ENCODE results near the gene LPCAT4.
"Not testable (repeated sequence)": the region's sequence is repeated elsewhere in the genome, so short reads cannot be mapped to it uniquely, and the experiment has no call there.

LPCAT4 gene

GRCh38 chr15:34360298-34360697, 6.7 kb downstream of the LPCAT4 start:
- H3K27me3 ChIP-seq (ENCODE audit: control insufficient read depth, insufficient read depth, low read length): no peaks in the 10 kb centered on the region
- peaks cover 26% of the 10 kb centered on the region for H3K36me3 ChIP-seq (ENCODE audit: control insufficient read depth, insufficient read depth, low read length)
- no peaks in the 10 kb centered on the region for H3K4me1 ChIP-seq (ENCODE audit: control insufficient read depth, insufficient read depth, low read length)

GRCh38 chr15:34359416-34359815, 7.6 kb downstream of the LPCAT4 start:
- Histone ChIP-seq H3K4me1 (ENCODE audit: control insufficient read depth, insufficient read depth, low read length) (no peaks in the 10 kb centered on the region), H3K27me3 (ENCODE audit: control insufficient read depth, insufficient read depth, low read length) (no peaks in the 10 kb centered on the region), H3K36me3 (ENCODE audit: control insufficient read depth, insufficient read depth, low read length) (peaks cover 27% of the 10 kb centered on the region), H3K9ac (ENCODE audit: low read depth, low read length) (no peak overlapping the region), H3K9me3 (ENCODE audit: control insufficient read depth, insufficient read depth, low read length) (no peaks in the 10 kb centered on the region), H3K4me3 (ENCODE audit: low read depth, low read length) (no peak overlapping the region)

More at GRCh38 chr15:34360298-34360697, 6.7 kb downstream of the LPCAT4 start:
- Histone ChIP-seq H3K9ac (ENCODE audit: low read depth, low read length) (no peak overlapping the region), H3K9me3 (ENCODE audit: control insufficient read depth, insufficient read depth, low read length) (no peaks in the 10 kb centered on the region), H3K4me3 (ENCODE audit: low read depth, low read length) (no peak overlapping the region)

GRCh38 chr15:34358948-34359347, 8.0 kb downstream of the LPCAT4 start:
- Histone ChIP-seq H3K4me1 (ENCODE audit: control insufficient read depth, insufficient read depth, low read length) (no peaks in the 10 kb centered on the region), H3K4me3 (ENCODE audit: low read depth, low read length) (no peak overlapping the region), H3K9ac (ENCODE audit: low read depth, low read length) (no peak overlapping the region), H3K27me3 (ENCODE audit: control insufficient read depth, insufficient read depth, low read length) (no peaks in the 10 kb centered on the region), H3K36me3 (ENCODE audit: control insufficient read depth, insufficient read depth, low read length) (peaks cover 30% of the 10 kb centered on the region), H3K9me3 (ENCODE audit: control insufficient read depth, insufficient read depth, low read length) (no peaks in the 10 kb centered on the region)

DNA sequence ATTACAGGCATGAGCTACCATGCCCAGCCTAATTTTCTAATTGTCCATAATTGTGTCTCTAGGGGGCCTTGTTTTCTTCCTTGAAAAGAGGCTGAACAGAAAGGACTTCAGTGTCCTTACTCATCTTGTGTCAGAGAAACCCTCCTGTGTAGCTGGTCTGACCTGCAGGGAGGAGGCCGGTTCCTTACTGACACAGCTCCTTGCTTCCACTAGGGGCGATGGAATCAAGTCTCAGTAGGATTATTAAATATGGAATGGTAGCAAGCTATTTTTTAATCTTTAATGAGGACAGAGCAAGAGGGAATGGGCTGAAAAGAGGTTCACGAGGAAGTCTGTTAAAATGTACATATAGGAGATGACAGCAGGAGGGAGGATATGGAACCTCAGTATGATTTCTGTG, 8.6 kb downstream of the LPCAT4 start:
- no peaks in the 10 kb centered on the region for H3K27me3 ChIP-seq (ENCODE audit: control insufficient read depth, insufficient read depth, low read length)
- H3K4me3 ChIP-seq (ENCODE audit: low read depth, low read length): no peak overlapping the region
- no peak overlapping the region for H3K9ac ChIP-seq (ENCODE audit: low read depth, low read length)
- peaks cover 4% of the 10 kb centered on the region for H3K4me1 ChIP-seq (ENCODE audit: control insufficient read depth, insufficient read depth, low read length)
- H3K36me3 ChIP-seq (ENCODE audit: control insufficient read depth, insufficient read depth, low read length): peaks cover 30% of the 10 kb centered on the region
- H3K9me3 ChIP-seq (ENCODE audit: control insufficient read depth, insufficient read depth, low read length): no peaks in the 10 kb centered on the region

GRCh38 chr15:34357653-34358052, 9.3 kb downstream of the LPCAT4 start:
- peaks cover 30% of the 10 kb centered on the region for H3K36me3 ChIP-seq (ENCODE audit: control insufficient read depth, insufficient read depth, low read length)

GRCh38 chr15:34355241-34355640, 11.8 kb downstream of the LPCAT4 start:
- Histone ChIP-seq H3K4me1 (ENCODE audit: control insufficient read depth, insufficient read depth, low read length) (peaks cover 5% of the 10 kb centered on the region), H3K9ac (ENCODE audit: low read depth, low read length) (no peak overlapping the region), H3K36me3 (ENCODE audit: control insufficient read depth, insufficient read depth, low read length) (peaks cover 21% of the 10 kb centered on the region), H3K27me3 (ENCODE audit: control insufficient read depth, insufficient read depth, low read length) (no peaks in the 10 kb centered on the region), H3K4me3 (ENCODE audit: low read depth, low read length) (no peak overlapping the region), H3K9me3 (ENCODE audit: control insufficient read depth, insufficient read depth, low read length) (no peaks in the 10 kb centered on the region)

More at GRCh38 chr15:34357653-34358052, 9.3 kb downstream of the LPCAT4 start:
- Histone ChIP-seq H3K27me3 (ENCODE audit: control insufficient read depth, insufficient read depth, low read length) (no peaks in the 10 kb centered on the region), H3K9me3 (ENCODE audit: control insufficient read depth, insufficient read depth, low read length) (no peaks in the 10 kb centered on the region), H3K4me3 (ENCODE audit: low read depth, low read length) (no peak overlapping the region), H3K9ac (ENCODE audit: low read depth, low read length) (no peak overlapping the region), H3K4me1 (ENCODE audit: control insufficient read depth, insufficient read depth, low read length) (peaks cover 5% of the 10 kb centered on the region)

- H3K36me3 ChIP-seq (ENCODE audit: control insufficient read depth, insufficient read depth, low read length): peaks cover 18% of the 10 kb centered on the region
- no peak overlapping the region for H3K4me3 ChIP-seq (ENCODE audit: low read depth, low read length)
- H3K9me3 ChIP-seq (ENCODE audit: control insufficient read depth, insufficient read depth, low read length): no peaks in the 10 kb centered on the region
- H3K27me3 ChIP-seq (ENCODE audit: control insufficient read depth, insufficient read depth, low read length): no peaks in the 10 kb centered on the region
- peaks cover 5% of the 10 kb centered on the region for H3K4me1 ChIP-seq (ENCODE audit: control insufficient read depth, insufficient read depth, low read length)
- no peak overlapping the region for H3K9ac ChIP-seq (ENCODE audit: low read depth, low read length)
Measured at GRCh38 chr15:34354286-34354685, 12.7 kb downstream of the LPCAT4 start.

DNA sequence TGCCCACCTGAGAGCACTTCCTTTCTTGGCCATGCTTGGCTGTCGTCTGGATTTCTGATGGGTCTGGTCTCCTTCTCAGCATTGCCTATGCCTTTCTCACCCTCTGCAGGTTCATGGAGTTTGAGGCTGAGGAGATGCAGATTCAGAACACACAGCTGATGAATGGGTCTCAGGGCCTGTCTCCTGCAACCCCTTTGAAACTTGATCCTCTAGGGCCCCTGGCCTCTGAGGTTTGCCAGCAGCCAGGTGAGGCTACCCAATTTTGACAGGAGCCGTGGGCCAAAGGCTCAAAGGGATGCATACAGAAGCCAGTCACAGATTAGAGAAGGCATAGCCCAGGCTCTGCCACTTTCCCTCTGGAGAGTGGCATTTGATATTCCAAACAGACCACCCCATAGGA, 13.4 kb downstream of the LPCAT4 start:
- Histone ChIP-seq H3K36me3 (ENCODE audit: control insufficient read depth, insufficient read depth, low read length) (peaks cover 18% of the 10 kb centered on the region), H3K9me3 (ENCODE audit: control insufficient read depth, insufficient read depth, low read length) (no peaks in the 10 kb centered on the region), H3K9ac (ENCODE audit: low read depth, low read length) (no peak overlapping the region), H3K4me3 (ENCODE audit: low read depth, low read length) (no peak overlapping the region), H3K27me3 (ENCODE audit: control insufficient read depth, insufficient read depth, low read length) (no peaks in the 10 kb centered on the region), H3K4me1 (ENCODE audit: control insufficient read depth, insufficient read depth, low read length) (peaks cover 5% of the 10 kb centered on the region)

DNA sequence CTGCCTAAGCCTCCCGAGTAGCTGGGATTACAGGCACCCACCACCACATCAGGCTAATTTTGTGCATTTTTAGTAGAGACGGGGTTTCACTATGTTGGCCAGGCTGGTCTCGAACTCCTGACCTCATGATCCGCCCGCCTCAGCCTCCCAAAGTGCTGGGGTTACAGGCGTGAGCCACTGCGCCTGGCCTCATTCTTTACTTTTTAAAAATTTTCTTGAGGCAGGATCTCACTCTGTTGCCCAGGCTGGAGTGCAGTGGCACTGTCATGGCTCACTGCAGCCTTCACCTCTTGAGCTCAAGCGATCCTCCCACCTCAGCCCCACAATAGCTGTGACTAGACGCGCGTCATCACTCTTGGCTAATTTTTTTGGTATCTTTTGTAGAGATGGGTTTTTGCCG, 14.0 kb downstream of the LPCAT4 start:
- not testable (repeated sequence) for H3K9ac ChIP-seq (ENCODE audit: low read depth, low read length); H3K9me3 ChIP-seq (ENCODE audit: control insufficient read depth, insufficient read depth, low read length); H3K4me3 ChIP-seq (ENCODE audit: low read depth, low read length); H3K4me1 ChIP-seq (ENCODE audit: control insufficient read depth, insufficient read depth, low read length); H3K27me3 ChIP-seq (ENCODE audit: control insufficient read depth, insufficient read depth, low read length)
- H3K36me3 ChIP-seq (ENCODE audit: control insufficient read depth, insufficient read depth, low read length): peaks cover 18% of the 10 kb centered on the region

DNA sequence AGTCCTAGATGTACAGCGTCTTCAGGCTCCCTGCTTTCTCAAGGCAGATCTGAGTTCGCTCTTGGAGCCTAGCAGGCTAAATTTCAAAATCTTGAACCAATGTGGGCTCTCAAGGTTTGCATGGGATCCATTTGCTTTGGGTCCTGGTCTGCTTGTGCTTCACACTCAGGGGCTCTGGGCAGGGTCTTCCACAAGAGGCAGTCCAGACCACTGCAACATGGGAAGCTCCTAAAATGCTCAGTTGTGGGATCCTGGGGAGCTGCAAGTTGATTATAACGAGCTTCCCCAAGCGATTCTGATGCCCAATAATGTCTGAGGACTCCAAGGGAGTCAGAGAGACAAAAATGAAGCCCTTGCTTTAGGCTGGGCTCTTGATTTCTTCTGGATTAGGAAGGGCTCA, 17.2 kb downstream of the LPCAT4 start:
- H3K4me3 ChIP-seq (ENCODE audit: low read depth, low read length): no peak overlapping the region
- H3K27me3 ChIP-seq (ENCODE audit: control insufficient read depth, insufficient read depth, low read length): no peaks in the 10 kb centered on the region
- no peaks in the 10 kb centered on the region for H3K9me3 ChIP-seq (ENCODE audit: control insufficient read depth, insufficient read depth, low read length)
- no peak overlapping the region for H3K9ac ChIP-seq (ENCODE audit: low read depth, low read length)
- H3K36me3 ChIP-seq (ENCODE audit: control insufficient read depth, insufficient read depth, low read length): peaks cover 7% of the 10 kb centered on the region
- H3K4me1 ChIP-seq (ENCODE audit: control insufficient read depth, insufficient read depth, low read length): peaks cover 11% of the 10 kb centered on the region

- Histone ChIP-seq H3K4me3 (ENCODE audit: low read depth, low read length) (no peak overlapping the region), H3K9me3 (ENCODE audit: control insufficient read depth, insufficient read depth, low read length) (no peaks in the 10 kb centered on the region), H3K27me3 (ENCODE audit: control insufficient read depth, insufficient read depth, low read length) (no peaks in the 10 kb centered on the region)
Measured at GRCh38 chr15:34348735-34349300, 18.2 kb downstream of the LPCAT4 start.

GRCh38 chr15:34347951-34348638, 18.9 kb downstream of the LPCAT4 start:
- peaks cover 6% of the 10 kb centered on the region for H3K4me1 ChIP-seq (ENCODE audit: control insufficient read depth, insufficient read depth, low read length)
- H3K27me3 ChIP-seq (ENCODE audit: control insufficient read depth, insufficient read depth, low read length): no peaks in the 10 kb centered on the region
- H3K36me3 ChIP-seq (ENCODE audit: control insufficient read depth, insufficient read depth, low read length): peaks cover 3% of the 10 kb centered on the region
- H3K4me3 ChIP-seq (ENCODE audit: low read depth, low read length): no peak overlapping the region
- no peak overlapping the region for H3K9ac ChIP-seq (ENCODE audit: low read depth, low read length)
- no peaks in the 10 kb centered on the region for H3K9me3 ChIP-seq (ENCODE audit: control insufficient read depth, insufficient read depth, low read length)

More at GRCh38 chr15:34348735-34349300, 18.2 kb downstream of the LPCAT4 start:
- peaks cover 3% of the 10 kb centered on the region for H3K36me3 ChIP-seq (ENCODE audit: control insufficient read depth, insufficient read depth, low read length)
- H3K4me1 ChIP-seq (ENCODE audit: control insufficient read depth, insufficient read depth, low read length): peaks cover 10% of the 10 kb centered on the region
- H3K9ac ChIP-seq (ENCODE audit: low read depth, low read length): no peak overlapping the region
